SK-N-SH treated with all-trans-retinoic acid at 6 μM for 48 hours (cell line): ENCODE data around the gene FMN1.

Experiments
- ARNTL ChIP-seq: fragments of 450-650 bp; formaldehyde crosslinking; IDR thresholded peaks from 2 replicates; pipeline ENCODE4 v1.5.0; 2020; ENCODE audit warnings: low read depth, mild to moderate bottlenecking, moderate library complexity, borderline replicate concordance
- BACH2 ChIP-seq: fragments of 250-450 bp; sonication (Bioruptor Pico); IDR thresholded peaks from 2 replicates; pipeline ENCODE4 v1.9.0; 2021; ENCODE audit warnings: mild to moderate bottlenecking, borderline replicate concordance
- ESRRG ChIP-seq: fragments of 250-450 bp; sonication (Bioruptor Pico); IDR thresholded peaks from 2 replicates; pipeline ENCODE4 v1.6.1; 2021; ENCODE audit warnings: mild to moderate bottlenecking
- GLIS3 ChIP-seq: fragments of 250-450 bp; sonication (Bioruptor Pico); IDR thresholded peaks from 2 replicates; pipeline ENCODE4 v1.5.0; 2020; ENCODE audit warnings: mild to moderate bottlenecking, moderate library complexity
- RARB ChIP-seq: fragments of 250-450 bp; sonication (Bioruptor Pico); IDR thresholded peaks from 2 replicates; pipeline ENCODE4 v1.8.0; 2021; ENCODE audit warnings: mild to moderate bottlenecking, moderate library complexity
- SNAI2 ChIP-seq: fragments of 250-450 bp; sonication (Bioruptor Pico); IDR thresholded peaks from 2 replicates; pipeline ENCODE4 v1.5.0; 2020; ENCODE audit warnings: mild to moderate bottlenecking, moderate library complexity
- TCF4 ChIP-seq: fragments of 250-450 bp; sonication (Bioruptor Pico); IDR thresholded peaks from 2 replicates; pipeline ENCODE4 v1.8.0; 2021; ENCODE audit warnings: mild to moderate bottlenecking, moderate library complexity, borderline replicate concordance
- TOX ChIP-seq: fragments of 250-450 bp; sonication (Bioruptor Pico); IDR thresholded peaks from 2 replicates; pipeline ENCODE4 v1.8.0; 2021; ENCODE audit warnings: mild to moderate bottlenecking, moderate library complexity, borderline replicate concordance
- ZC3H10 ChIP-seq: fragments of 250-450 bp; sonication (Bioruptor Pico); IDR thresholded peaks from 2 replicates; pipeline ENCODE4 v1.5.1; 2021; ENCODE audit warnings: mild to moderate bottlenecking, moderate library complexity
- ZFP3 ChIP-seq: fragments of 250-450 bp; sonication (Bioruptor Pico); IDR thresholded peaks from 2 replicates; pipeline ENCODE4 v1.5.0; 2020; ENCODE audit warnings: mild to moderate bottlenecking, moderate library complexity
- ZFP30 ChIP-seq: fragments of 450-650 bp; formaldehyde crosslinking; IDR thresholded peaks from 2 replicates; pipeline ENCODE4 v1.5.0; 2022; ENCODE audit warnings: mild to moderate bottlenecking, moderate library complexity
- TF ChIP-seq, protein P1 (sequence below): fragments of 250-450 bp; sonication (Bioruptor Pico); IDR thresholded peaks from 2 replicates; pipeline ENCODE4 v1.8.0; 2020; ENCODE audit warnings: mild to moderate bottlenecking, moderate library complexity, borderline replicate concordance
- TF ChIP-seq, protein P2 (sequence below): fragments of 250-450 bp; sonication (Bioruptor Pico); IDR thresholded peaks from 2 replicates; pipeline ENCODE4 v1.5.0; 2020; ENCODE audit warnings: mild to moderate bottlenecking, moderate library complexity

GRCh38 chr15:32834156-32834555 lies 360.4 kb downstream of the FMN1 start:
- TF ChIP-seq ZFP30 (CRISPR knock-in tag) (no peak), ESRRG (no peak), TCF4 (CRISPR knock-in tag) (no peak), TOX (CRISPR knock-in tag) (no peak), ARNTL (CRISPR knock-in tag) (no peak), RARB (CRISPR knock-in tag) (no peak), ZFP3 (CRISPR knock-in tag) (no peak), GLIS3 (CRISPR knock-in tag) (no peak), BACH2 (CRISPR knock-in tag) (no peak), ZC3H10 (CRISPR knock-in tag) (no peak), SNAI2 (CRISPR knock-in tag) (no peak)
- TF ChIP-seq, protein P1, sequence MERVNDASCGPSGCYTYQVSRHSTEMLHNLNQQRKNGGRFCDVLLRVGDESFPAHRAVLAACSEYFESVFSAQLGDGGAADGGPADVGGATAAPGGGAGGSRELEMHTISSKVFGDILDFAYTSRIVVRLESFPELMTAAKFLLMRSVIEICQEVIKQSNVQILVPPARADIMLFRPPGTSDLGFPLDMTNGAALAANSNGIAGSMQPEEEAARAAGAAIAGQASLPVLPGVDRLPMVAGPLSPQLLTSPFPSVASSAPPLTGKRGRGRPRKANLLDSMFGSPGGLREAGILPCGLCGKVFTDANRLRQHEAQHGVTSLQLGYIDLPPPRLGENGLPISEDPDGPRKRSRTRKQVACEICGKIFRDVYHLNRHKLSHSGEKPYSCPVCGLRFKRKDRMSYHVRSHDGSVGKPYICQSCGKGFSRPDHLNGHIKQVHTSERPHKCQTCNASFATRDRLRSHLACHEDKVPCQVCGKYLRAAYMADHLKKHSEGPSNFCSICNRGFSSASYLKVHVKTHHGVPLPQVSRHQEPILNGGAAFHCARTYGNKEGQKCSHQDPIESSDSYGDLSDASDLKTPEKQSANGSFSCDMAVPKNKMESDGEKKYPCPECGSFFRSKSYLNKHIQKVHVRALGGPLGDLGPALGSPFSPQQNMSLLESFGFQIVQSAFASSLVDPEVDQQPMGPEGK (CRISPR knock-in tag) = no peak
- TF ChIP-seq, protein P2, sequence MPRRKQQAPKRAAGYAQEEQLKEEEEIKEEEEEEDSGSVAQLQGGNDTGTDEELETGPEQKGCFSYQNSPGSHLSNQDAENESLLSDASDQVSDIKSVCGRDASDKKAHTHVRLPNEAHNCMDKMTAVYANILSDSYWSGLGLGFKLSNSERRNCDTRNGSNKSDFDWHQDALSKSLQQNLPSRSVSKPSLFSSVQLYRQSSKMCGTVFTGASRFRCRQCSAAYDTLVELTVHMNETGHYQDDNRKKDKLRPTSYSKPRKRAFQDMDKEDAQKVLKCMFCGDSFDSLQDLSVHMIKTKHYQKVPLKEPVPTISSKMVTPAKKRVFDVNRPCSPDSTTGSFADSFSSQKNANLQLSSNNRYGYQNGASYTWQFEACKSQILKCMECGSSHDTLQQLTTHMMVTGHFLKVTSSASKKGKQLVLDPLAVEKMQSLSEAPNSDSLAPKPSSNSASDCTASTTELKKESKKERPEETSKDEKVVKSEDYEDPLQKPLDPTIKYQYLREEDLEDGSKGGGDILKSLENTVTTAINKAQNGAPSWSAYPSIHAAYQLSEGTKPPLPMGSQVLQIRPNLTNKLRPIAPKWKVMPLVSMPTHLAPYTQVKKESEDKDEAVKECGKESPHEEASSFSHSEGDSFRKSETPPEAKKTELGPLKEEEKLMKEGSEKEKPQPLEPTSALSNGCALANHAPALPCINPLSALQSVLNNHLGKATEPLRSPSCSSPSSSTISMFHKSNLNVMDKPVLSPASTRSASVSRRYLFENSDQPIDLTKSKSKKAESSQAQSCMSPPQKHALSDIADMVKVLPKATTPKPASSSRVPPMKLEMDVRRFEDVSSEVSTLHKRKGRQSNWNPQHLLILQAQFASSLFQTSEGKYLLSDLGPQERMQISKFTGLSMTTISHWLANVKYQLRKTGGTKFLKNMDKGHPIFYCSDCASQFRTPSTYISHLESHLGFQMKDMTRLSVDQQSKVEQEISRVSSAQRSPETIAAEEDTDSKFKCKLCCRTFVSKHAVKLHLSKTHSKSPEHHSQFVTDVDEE (CRISPR knock-in tag) = no peak
